Measurements from ENCODE around the gene RBPJ.

RBPJ gene

GRCh38 chr4:26482508-26483462, 162.0 kb downstream of the RBPJ start:
- no peak for TF ChIP-seq CTCF (IDR thresholded peaks at IDR 0.05; ENCODE audit: low read depth, low read length, missing control alignments)
- DNase-seq (ENCODE audit: low read depth): no peak
- no peak overlapping the region for H3K4me3 ChIP-seq (ENCODE audit: low read depth, low read length)

- no peak for TF ChIP-seq CTCF (IDR thresholded peaks at IDR 0.05; ENCODE audit: low read depth, low read length, missing control alignments)
- no peak for DNase-seq (ENCODE audit: low read depth)
- H3K4me3 ChIP-seq (ENCODE audit: low read depth, low read length): no peak overlapping the region
These were observed 163.3 kb downstream of the RBPJ start for GRCh38 chr4:26484032-26484515.

- H3K4me3 ChIP-seq (ENCODE audit: low read depth, low read length): no peak overlapping the region
- no peak for DNase-seq (ENCODE audit: low read depth)
- TF ChIP-seq CTCF (IDR thresholded peaks at IDR 0.05; ENCODE audit: low read depth, low read length, missing control alignments): no peak
These were observed 163.7 kb downstream of the RBPJ start for GRCh38 chr4:26484516-26484915.

Data from GM12864 (cell line).